Neural crest cell (in vitro differentiated cells): ENCODE results near the gene LHFPL3. TPM values are rescaled to one million over a fixed set of nuclear protein-coding genes. Genes with fewer than 3 reads are reported as not detected.

Experiments used
- DNase-seq: peaks from one replicate; pipeline ENCODE4 v3.0.0; 2021; ENCODE audit warnings: low read depth, mixed read lengths, low spot score
- H3K27ac Mint-ChIP-seq: one replicate; pipeline ENCODE4 v1.8.0; 2021; ENCODE audit warnings: mild to moderate bottlenecking, mixed read lengths; ENCODE audit not compliant: unreplicated experiment
- H3K27me3 Mint-ChIP-seq: 2 replicates; pipeline ENCODE4 v1.8.0; 2021; ENCODE audit warnings: low read depth, mild to moderate bottlenecking, mixed read lengths
- H3K36me3 Mint-ChIP-seq: 2 replicates; pipeline ENCODE4 v1.8.0; 2021; ENCODE audit warnings: low read depth, mild to moderate bottlenecking, mixed read lengths
- H3K4me1 Mint-ChIP-seq: 2 replicates; pipeline ENCODE4 v1.8.0; 2021; ENCODE audit warnings: mixed read lengths
- H3K4me3 Mint-ChIP-seq: one replicate; pipeline ENCODE4 v1.8.0; 2021; ENCODE audit warnings: mild to moderate bottlenecking, mixed read lengths
- H3K9me3 Mint-ChIP-seq: 2 replicates; pipeline ENCODE4 v1.8.0; 2021; ENCODE audit warnings: mixed read lengths
- total RNA-seq: library from RNA; stranded (reverse); gene quantifications from 2 replicates; pipeline ENCODE4 v1.2.1, GENCODE V29; 2021
- TF ChIP-seq, protein P1 (sequence below): fragments of 200-600 bp; sonication (generic); conservative IDR thresholded peaks from 2 replicates; pipeline ENCODE4 v1.5.0; 2021; ENCODE audit warnings: antibody characterized with exemption, mild to moderate bottlenecking

Gene LHFPL3
- total RNA-seq, 1 donor from 2014 or later = not detected

DNA sequence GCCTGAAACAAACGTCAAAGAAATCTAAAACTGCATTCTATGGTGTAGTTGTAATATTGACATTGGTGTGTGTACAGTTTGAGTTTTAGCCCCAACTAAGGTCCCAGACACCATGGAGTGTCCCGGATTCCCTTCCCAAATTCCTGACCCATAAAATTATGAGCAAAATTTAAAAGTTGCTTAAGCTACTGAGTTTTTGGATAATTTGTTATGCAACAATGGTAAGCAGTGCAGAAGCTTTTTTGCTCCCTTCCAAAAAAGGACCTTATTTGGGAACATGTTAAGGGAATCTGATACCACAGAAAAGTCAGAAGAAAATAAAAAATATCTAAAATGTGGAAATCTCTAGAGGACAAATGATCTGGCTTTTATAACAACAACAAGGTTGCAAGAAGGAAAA, 622.4 kb downstream of the LHFPL3 start:
- no peaks in the 10 kb centered on the region for H3K4me1 Mint-ChIP-seq
- DNase-seq = no peak
- H3K27me3 Mint-ChIP-seq = no peaks in the 10 kb centered on the region
- H3K27ac Mint-ChIP-seq = no peak overlapping the region
- H3K36me3 Mint-ChIP-seq = no peaks in the 10 kb centered on the region
- H3K9me3 Mint-ChIP-seq = no peaks in the 10 kb centered on the region
- TF ChIP-seq, protein P1, sequence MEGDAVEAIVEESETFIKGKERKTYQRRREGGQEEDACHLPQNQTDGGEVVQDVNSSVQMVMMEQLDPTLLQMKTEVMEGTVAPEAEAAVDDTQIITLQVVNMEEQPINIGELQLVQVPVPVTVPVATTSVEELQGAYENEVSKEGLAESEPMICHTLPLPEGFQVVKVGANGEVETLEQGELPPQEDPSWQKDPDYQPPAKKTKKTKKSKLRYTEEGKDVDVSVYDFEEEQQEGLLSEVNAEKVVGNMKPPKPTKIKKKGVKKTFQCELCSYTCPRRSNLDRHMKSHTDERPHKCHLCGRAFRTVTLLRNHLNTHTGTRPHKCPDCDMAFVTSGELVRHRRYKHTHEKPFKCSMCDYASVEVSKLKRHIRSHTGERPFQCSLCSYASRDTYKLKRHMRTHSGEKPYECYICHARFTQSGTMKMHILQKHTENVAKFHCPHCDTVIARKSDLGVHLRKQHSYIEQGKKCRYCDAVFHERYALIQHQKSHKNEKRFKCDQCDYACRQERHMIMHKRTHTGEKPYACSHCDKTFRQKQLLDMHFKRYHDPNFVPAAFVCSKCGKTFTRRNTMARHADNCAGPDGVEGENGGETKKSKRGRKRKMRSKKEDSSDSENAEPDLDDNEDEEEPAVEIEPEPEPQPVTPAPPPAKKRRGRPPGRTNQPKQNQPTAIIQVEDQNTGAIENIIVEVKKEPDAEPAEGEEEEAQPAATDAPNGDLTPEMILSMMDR = no peak
- no peak overlapping the region for H3K4me3 Mint-ChIP-seq

DNA sequence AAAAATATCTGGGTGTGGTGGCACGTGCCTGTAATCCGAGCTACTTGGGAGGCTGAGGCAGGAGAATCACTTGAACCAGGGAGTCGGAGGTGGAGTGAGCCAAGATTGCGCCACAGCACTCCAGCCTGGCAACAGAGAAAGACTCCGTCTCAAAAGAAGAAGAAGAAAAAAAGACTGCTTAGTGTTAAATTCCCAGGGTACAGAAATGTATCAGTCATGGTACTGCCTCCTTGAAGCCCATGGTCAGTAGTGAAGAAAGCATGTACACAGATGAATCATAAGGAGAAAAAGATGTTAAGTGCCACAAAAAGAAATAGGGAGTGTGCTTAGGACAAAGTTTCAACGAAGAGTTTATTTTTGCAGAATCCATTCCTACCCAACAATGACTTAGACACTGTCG, 623.1 kb downstream of the LHFPL3 start:
- Mint-ChIP-seq H3K27ac (no peak overlapping the region), H3K36me3 (no peaks in the 10 kb centered on the region), H3K4me1 (no peaks in the 10 kb centered on the region), H3K27me3 (no peaks in the 10 kb centered on the region), H3K4me3 (no peak overlapping the region), H3K9me3 (no peaks in the 10 kb centered on the region)
- no peak for DNase-seq
- TF ChIP-seq, protein P1 = no peak

DNA sequence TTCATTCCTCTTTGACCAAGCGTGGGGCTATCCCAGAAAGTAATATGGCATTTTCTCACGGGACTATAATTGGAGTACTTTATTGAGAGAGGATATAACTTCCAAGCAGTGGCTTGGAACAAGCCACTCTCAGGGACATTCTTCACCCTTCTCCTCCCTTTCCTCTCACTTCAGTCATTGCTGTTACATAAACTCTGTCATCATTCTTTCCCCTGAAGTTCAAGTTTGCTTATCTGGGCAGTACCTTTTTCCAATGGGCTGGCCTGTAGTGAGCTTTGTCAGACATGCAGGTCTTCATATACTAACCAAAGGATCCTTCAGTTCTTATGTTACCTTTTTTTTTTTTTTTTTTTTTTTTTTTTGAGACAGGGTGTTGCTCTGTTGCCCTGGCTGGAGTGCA, 626.9 kb downstream of the LHFPL3 start:
- H3K27ac Mint-ChIP-seq = no peak overlapping the region
- peaks cover 5% of the 10 kb centered on the region for H3K4me1 Mint-ChIP-seq
- DNase-seq = no peak
- no peak overlapping the region for H3K4me3 Mint-ChIP-seq
- no peaks in the 10 kb centered on the region for H3K9me3 Mint-ChIP-seq
- TF ChIP-seq, protein P1 = no peak
- no peaks in the 10 kb centered on the region for H3K27me3 Mint-ChIP-seq
- H3K36me3 Mint-ChIP-seq = no peaks in the 10 kb centered on the region

Other genes with a start within 250 kb of the LHFPL3 start
- 27.9 and 31.3 TPM in 2 replicates for gene ORC5, start 120.6 kb upstream of the LHFPL3 start, total RNA-seq